ENCODE data around the gene LOXL4.
A peak's percentile ranks its signal among the peaks of the same experiment; 100 is the strongest.

The LOXL4 gene

GRCh38 chr10:98264378-98265065, 3.5 kb downstream of the LOXL4 start:
- DNase-seq (ENCODE audit: low spot score) = no peak

DNA sequence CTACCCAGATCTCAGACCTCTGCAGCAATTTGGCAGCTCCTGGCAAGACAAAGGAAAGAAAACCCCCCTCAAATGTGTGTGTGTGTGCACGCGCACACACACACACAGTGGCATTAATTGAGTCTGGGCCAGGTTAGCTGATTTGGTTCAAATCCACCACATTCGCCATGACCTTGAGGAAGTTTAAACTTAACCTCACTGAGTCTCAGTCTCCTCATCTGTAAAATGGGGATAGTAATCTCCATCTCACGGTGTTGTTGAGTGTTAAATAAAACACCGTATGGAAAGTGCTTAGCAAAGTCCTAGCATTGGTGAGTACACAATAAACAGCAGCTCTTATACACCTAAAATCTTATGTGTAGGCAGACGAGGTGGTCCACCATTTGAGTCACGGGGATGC, 4.9 kb downstream of the LOXL4 start:
- no peak for DNase-seq (ENCODE audit: low spot score)

DNA sequence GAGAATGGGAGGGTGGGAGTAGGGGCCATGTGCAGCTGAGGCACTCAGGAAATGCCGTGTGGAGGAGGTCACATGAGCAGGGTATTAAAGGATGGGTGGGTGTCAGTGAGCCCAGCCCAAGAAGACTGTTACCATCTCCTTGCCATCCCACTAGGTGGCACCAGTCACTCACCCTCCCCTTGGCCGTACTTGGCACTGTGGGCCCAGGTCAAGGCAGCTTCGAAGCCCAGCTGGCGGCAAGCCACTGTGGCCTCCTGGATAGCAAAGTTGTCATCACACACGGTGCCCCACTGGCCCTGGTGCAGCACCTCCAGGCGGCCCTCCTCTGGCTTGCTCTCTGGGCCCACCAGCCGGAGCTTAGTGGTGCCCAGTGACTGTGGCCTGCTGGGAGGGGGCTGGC, 5.4 kb downstream of the LOXL4 start:
- no peak for DNase-seq (ENCODE audit: low spot score)

DNA sequence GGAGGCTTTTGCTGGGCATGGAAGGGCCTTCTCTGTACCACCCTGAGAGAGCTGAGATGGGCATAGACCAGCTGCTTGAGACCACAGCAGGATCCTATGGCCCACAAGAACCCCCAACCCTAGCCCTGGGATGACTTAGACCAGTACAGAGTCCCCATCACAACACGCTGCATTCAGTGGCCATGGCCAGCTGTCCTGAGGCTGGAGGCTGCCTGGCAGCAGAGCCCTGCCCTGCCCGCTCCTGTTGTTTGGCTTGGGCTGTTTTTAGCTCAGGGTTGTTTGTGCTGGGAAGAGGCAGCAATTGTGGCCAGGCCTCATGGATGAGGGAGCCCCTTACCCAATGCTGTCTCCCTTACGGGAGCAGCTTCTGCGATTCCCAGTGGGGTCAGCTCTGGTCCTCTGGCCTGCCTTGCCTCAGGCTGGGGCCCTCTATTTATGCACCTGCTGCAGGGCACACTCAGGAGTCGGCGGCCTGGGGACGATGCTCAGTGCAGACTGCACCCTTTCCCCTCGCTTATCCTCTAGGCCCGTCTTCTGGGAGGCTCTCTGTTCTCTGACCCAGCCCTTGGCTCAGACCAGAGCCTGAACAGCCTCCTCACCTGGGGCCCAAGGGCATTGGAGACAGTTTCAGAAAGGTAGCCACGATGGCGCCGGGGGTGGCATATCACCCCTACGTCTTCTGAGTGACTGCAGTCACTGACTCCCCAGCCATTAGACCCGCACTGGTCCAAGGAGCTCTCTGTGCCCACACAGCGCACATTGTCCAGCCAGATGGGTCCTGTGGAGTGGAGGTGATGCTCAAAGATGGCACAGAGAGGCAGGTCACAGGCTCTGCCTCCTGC, 6.3 kb downstream of the LOXL4 start:
- no peak for DNase-seq (ENCODE audit: low spot score)

GRCh38 chr10:98260752-98261151, 7.2 kb downstream of the LOXL4 start:
- DNase-seq (ENCODE audit: low spot score) = no peak

GRCh38 chr10:98260350-98260749, 7.6 kb downstream of the LOXL4 start:
- DNase-seq (ENCODE audit: low spot score) = no peak

GRCh38 chr10:98259606-98260315, 8.2 kb downstream of the LOXL4 start:
- peak; percentile 27 for DNase-seq (ENCODE audit: low spot score)

GRCh38 chr10:98258683-98259454, 9.1 kb downstream of the LOXL4 start:
- DNase-seq (ENCODE audit: low spot score) = no peak

- DNase-seq (ENCODE audit: low spot score) = no peak
Measured at GRCh38 chr10:98257961-98258360, 10.0 kb downstream of the LOXL4 start.

- no peak for DNase-seq (ENCODE audit: low spot score)
Measured at GRCh38 chr10:98257198-98257597, 10.8 kb downstream of the LOXL4 start.

DNA sequence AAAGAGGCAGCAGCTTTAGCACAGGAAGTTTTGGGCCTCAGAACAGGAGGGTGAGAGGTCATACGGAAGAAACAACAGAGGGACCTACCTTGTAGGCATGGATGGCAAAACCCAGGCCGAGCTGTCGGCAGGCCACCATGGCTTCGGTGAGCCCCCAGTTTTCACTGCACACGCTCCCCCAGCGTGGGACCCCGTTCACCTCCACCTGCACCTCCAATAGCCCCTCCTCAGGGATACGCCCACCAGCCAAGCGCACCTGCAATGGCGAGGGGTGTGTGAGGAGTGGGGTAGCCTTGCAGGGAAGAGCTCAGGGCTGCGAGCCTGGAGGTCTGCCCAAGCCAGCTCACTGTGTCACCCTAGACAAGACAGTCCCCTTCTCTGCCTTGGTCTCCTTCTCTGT, 11.3 kb downstream of the LOXL4 start:
- no peak for DNase-seq (ENCODE audit: low spot score)

DNA sequence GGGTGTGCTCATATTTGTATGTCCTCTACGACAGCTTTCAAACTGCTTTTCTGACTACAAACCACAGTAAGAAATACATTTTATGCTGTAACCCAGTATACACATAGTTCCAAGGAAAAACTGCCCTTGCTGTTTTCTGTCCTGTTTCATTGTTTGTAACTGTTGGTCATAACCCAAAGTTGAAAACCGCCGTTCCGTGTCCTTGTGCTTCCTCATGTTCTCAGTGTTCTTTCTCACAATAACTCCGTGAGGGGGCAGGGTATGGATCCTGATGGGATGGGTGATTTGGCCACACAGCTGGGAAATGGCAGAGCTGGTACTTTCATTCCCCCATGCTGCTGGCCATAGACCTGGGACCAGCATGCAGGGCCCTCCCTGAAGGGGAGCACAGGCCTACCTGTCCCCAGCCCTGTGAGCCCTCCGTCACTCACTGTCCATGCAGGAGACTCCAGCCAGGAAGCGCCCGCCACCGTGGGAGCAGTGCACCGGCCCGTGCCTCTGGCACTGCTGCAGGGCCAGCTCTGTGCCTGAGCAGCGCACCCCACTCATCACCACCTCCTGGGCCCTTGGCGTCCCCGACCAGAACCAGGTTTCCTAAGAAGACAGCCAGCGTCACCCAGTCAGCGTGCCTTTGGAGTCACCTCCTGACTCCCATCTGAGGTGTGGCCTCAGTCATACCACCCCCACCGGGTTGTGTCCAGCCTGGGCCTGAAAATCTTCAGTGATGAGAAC, 12.7 kb downstream of the LOXL4 start:
- DNase-seq (ENCODE audit: low spot score) = no peak

DNA sequence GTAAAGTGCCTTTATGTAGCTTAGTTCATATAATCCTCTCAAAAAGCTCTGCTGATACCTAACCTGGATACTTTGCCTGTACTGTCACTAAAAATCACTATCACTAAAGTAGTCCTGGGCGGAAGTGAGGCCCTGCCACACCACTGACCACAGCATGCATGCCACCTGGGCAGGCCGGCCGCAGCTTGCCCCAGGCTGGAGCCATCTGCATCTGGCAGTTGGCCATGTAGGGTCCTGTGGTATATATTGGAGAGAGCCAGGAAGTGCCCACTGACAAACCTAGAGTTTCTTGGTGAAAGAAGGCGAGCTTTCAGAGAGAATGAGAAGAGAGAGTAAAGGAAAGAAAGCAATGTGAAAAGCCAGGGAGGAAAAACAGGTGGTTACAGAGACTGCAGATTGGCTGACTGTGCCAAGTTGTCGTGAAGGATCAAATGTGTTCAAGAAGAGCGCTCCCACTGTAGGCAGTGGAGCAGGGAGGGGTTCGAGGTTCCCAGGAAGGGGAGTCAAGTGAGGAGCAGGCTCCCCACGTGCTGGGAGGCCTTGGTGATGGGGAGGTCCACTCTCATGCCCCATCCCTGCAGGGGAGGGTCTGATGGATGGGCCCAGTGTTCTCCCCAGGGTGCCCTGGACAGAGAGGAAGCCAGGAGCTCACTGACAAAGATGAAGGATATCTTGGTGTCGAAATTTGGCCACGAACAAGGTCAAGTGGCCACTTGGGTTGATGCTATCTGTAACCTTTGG, 13.6 kb downstream of the LOXL4 start:
- no peak for DNase-seq (ENCODE audit: low spot score)

DNA sequence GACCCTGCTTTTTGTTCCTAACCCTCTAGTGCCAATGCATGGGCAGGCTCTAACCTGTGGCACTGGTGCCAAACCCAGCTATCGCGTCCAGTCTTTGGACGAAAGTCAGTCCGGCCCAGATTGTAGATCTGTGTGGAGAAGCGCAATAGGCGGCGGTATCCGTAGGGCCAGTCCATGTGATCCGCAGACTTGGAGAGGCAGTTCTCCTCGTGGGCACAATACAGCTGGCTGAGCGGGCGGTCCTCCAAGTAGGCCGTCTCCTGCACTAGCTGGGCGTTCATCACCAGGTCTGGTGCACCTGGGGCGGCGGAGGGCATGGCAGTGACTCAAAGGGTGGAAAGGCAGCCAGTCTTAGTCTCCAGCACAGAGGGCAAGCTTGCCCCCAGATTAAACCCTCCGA, 14.5 kb downstream of the LOXL4 start:
- no peak for DNase-seq (ENCODE audit: low spot score)

GRCh38 chr10:98252464-98252863, 15.5 kb downstream of the LOXL4 start:
- no peak for DNase-seq (ENCODE audit: low spot score)

GRCh38 chr10:98251399-98251798, 16.6 kb downstream of the LOXL4 start:
- peak; percentile 22 for DNase-seq (ENCODE audit: low spot score)

- no peak for DNase-seq (ENCODE audit: low spot score)
Measured at GRCh38 chr10:98249134-98249533, 18.9 kb downstream of the LOXL4 start.

- no peak for DNase-seq (ENCODE audit: low spot score)
Measured at GRCh38 chr10:98248018-98248417, 20.0 kb downstream of the LOXL4 start.

- no peak for DNase-seq (ENCODE audit: low spot score)
Measured at GRCh38 chr10:98246911-98247805, 20.8 kb downstream of the LOXL4 start.

DNA sequence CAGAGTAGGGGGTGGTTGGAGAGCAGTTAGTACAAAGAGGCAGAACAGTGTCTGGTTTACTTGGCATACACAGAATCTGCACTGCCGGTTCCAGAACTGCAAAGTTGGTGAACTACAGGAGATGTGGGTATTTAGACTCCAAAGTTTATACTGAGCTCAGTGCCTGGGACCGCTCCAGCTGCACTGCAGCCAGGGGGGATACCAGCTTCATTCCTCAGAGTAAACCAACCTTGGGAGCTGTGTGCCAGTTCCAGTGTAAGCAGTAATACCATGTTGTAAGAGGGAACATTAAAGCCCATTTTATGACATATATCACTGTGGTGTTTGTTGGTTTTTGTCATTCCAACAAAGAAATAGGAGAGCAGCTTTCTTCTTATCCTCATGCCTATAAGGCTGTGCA, 23.4 kb downstream of the LOXL4 start:
- no peak for DNase-seq (ENCODE audit: low spot score)

Measured in putamen (tissue), 1 donor.